H9 (cell line): ENCODE measurements around the gene POLR2L. TPM values are rescaled to one million over a fixed set of nuclear protein-coding genes. Genes with fewer than 3 reads are reported as not detected.

Source experiments
- DNase-seq: peaks from one replicate; pipeline ENCODE4 v3.0.0-alpha.2; 2017
- H2AFZ ChIP-seq: one replicate; pipeline ENCODE4 v1.6.1; 2013; ENCODE audit warnings: mild to moderate bottlenecking, low read length, control low read depth, moderate library complexity
- H2AK5ac ChIP-seq: 2 replicates; pipeline ENCODE4 v1.6.1; 2013; ENCODE audit warnings: low read length, control low read depth, mixed read lengths; ENCODE audit not compliant: insufficient read length
- H2BK120ac ChIP-seq: one replicate; pipeline ENCODE4 v1.6.1; 2013; ENCODE audit warnings: low read depth, mild to moderate bottlenecking, low read length, control low read depth, inconsistent platforms; ENCODE audit not compliant: poor library complexity, severe bottlenecking
- H2BK12ac ChIP-seq: 2 replicates; pipeline ENCODE4 v1.6.1; 2013; ENCODE audit warnings: low read length, control low read depth, mixed read lengths, low read depth; ENCODE audit not compliant: insufficient read length
- H2BK15ac ChIP-seq: 2 replicates; pipeline ENCODE4 v1.6.1; 2013; ENCODE audit warnings: low read depth, low read length, control low read depth
- H2BK20ac ChIP-seq: one replicate; pipeline ENCODE4 v1.6.1; 2013; ENCODE audit warnings: low read depth, mild to moderate bottlenecking, low read length, control low read depth, inconsistent platforms; ENCODE audit not compliant: poor library complexity, severe bottlenecking
- H2BK5ac ChIP-seq: 2 replicates; pipeline ENCODE4 v1.6.1; 2013; ENCODE audit warnings: low read length, control low read depth, mixed read lengths; ENCODE audit not compliant: insufficient read length
- H3K14ac ChIP-seq: 2 replicates; pipeline ENCODE4 v1.6.1; 2013; ENCODE audit warnings: low read length, control low read depth; ENCODE audit not compliant: insufficient read depth
- H3K18ac ChIP-seq: 2 replicates; pipeline ENCODE4 v1.6.1; 2013; ENCODE audit warnings: low read depth, mild to moderate bottlenecking, mixed read lengths, low read length, control low read depth; ENCODE audit not compliant: insufficient read length
- H3K23ac ChIP-seq: 2 replicates; pipeline ENCODE4 v1.6.1; 2013; ENCODE audit warnings: low read length, control low read depth, mixed read lengths, low read depth; ENCODE audit not compliant: insufficient read length
- H3K23me2 ChIP-seq: 2 replicates; pipeline ENCODE4 v1.6.1; 2013; ENCODE audit warnings: low read depth, mild to moderate bottlenecking, mixed read lengths, low read length, control low read depth; ENCODE audit not compliant: insufficient read length, poor library complexity, severe bottlenecking
- H3K27ac ChIP-seq: 2 replicates; pipeline ENCODE4 v1.5.1; 2013; ENCODE audit warnings: low read length, control low read depth, mixed read lengths, low read depth; ENCODE audit not compliant: insufficient read length
- H3K27me3 ChIP-seq: 2 replicates; pipeline ENCODE4 v1.6.1; 2013; ENCODE audit warnings: low read length, control low read depth, inconsistent platforms; ENCODE audit not compliant: insufficient read depth
- H3K4ac ChIP-seq: 2 replicates; pipeline ENCODE4 v1.6.1; 2013; ENCODE audit warnings: low read depth, mild to moderate bottlenecking, control low read depth, inconsistent platforms, low read length, moderate library complexity
- H3K4me1 ChIP-seq: 2 replicates; pipeline ENCODE4 v1.6.1; 2013; ENCODE audit warnings: low read length, control low read depth, inconsistent platforms; ENCODE audit not compliant: insufficient read depth
- H3K4me2 ChIP-seq: 2 replicates; pipeline ENCODE4 v1.6.1; 2013; ENCODE audit warnings: low read length, control low read depth, mixed read lengths; ENCODE audit not compliant: insufficient read length, insufficient read depth
- H3K56ac ChIP-seq: 2 replicates; pipeline ENCODE4 v1.6.1; 2013; ENCODE audit warnings: low read depth, mild to moderate bottlenecking, mixed read lengths, low read length, control low read depth; ENCODE audit not compliant: insufficient read length
- H3K79me1 ChIP-seq: 2 replicates; pipeline ENCODE4 v1.6.1; 2013; ENCODE audit warnings: low read depth, mild to moderate bottlenecking, moderate library complexity, low read length, control low read depth, inconsistent platforms; ENCODE audit not compliant: insufficient read depth, poor library complexity, severe bottlenecking
- H3K79me2 ChIP-seq: 2 replicates; pipeline ENCODE4 v1.6.1; 2013; ENCODE audit warnings: low read length, control low read depth, inconsistent platforms; ENCODE audit not compliant: insufficient read depth
- H3K9ac ChIP-seq: 2 replicates; pipeline ENCODE4 v1.6.1; 2013; ENCODE audit warnings: low read length, control low read depth, mixed read lengths; ENCODE audit not compliant: insufficient read length; ENCODE audit errors: extremely low read depth
- H3K9me3 ChIP-seq: one replicate; pipeline ENCODE4 v1.6.1; 2013; ENCODE audit warnings: low read depth, low read length, inconsistent platforms; ENCODE audit not compliant: control insufficient read depth
- H3T11ph ChIP-seq: one replicate; pipeline ENCODE4 v1.6.1; 2013; ENCODE audit warnings: mild to moderate bottlenecking, low read length, control low read depth, inconsistent platforms
- H4K20me1 ChIP-seq: one replicate; pipeline ENCODE4 v1.6.1; 2013; ENCODE audit not compliant: control insufficient read depth, insufficient read length, insufficient read depth
- H4K5ac ChIP-seq: 2 replicates; pipeline ENCODE4 v1.6.1; 2013; ENCODE audit warnings: low read depth, mild to moderate bottlenecking, mixed read lengths, low read length, control low read depth; ENCODE audit not compliant: insufficient read length
- H4K8ac ChIP-seq: replicated peaks from 2 replicates; pipeline ENCODE4 v1.6.1; 2013; ENCODE audit warnings: low read length, control low read depth, mixed read lengths, low read depth; ENCODE audit not compliant: insufficient read length
- H4K91ac ChIP-seq: 2 replicates; pipeline ENCODE4 v1.6.1; 2013; ENCODE audit warnings: low read depth, mild to moderate bottlenecking, moderate library complexity, mixed read lengths, low read length, control low read depth; ENCODE audit not compliant: insufficient read length
- H3K27ac Mint-ChIP-seq, 3 experiments: 2 replicates in 2 of 3; 3 replicates in 1 of 3; pipeline ENCODE4 v1.8.0; 2020 to 2021; ENCODE audit warnings: mixed read lengths in 3 of 3, mild to moderate bottlenecking in 1 of 3, moderate library complexity in 1 of 3
- H3K27me3 Mint-ChIP-seq: 2 replicates; pipeline ENCODE4 v1.8.0; 2021; ENCODE audit warnings: low read depth, mild to moderate bottlenecking, moderate library complexity, mixed read lengths
- H3K36me3 Mint-ChIP-seq, 3 experiments: 2 replicates in 2 of 3; 3 replicates in 1 of 3; pipeline ENCODE4 v1.8.0; 2020 to 2021; ENCODE audit warnings: low read depth in 3 of 3, mixed read lengths in 3 of 3; ENCODE audit not compliant: insufficient read depth in 1 of 3
- H3K4me1 Mint-ChIP-seq, 2 experiments: 2 replicates each; pipeline ENCODE4 v1.8.0; 2020; ENCODE audit warnings: mixed read lengths in 2 of 2
- H3K4me3 Mint-ChIP-seq, 2 experiments: 2 replicates in 1 of 2; 3 replicates in 1 of 2; pipeline ENCODE4 v1.8.0; 2020 to 2021; ENCODE audit warnings: mild to moderate bottlenecking in 2 of 2, mixed read lengths in 2 of 2, moderate library complexity in 1 of 2
- H3K9me3 Mint-ChIP-seq, 2 experiments: 2 replicates in 1 of 2; 3 replicates in 1 of 2; pipeline ENCODE4 v1.8.0; 2020; ENCODE audit warnings: mild to moderate bottlenecking in 2 of 2, mixed read lengths in 2 of 2, moderate library complexity in 1 of 2
- WGBS: extraction: QIAGEN DNeasy Blood & Tissue Kit; methylation state at CpG from one replicate; pipeline ENCODE4 v1.1.7; 2013; ENCODE audit warnings: missing lambda C conversion rate, low lambda C conversion rate, mixed read lengths; ENCODE audit not compliant: insufficient read length; ENCODE audit errors: extremely low coverage; 5-methylcytosine and 5-hydroxymethylcytosine counted together
- total RNA-seq: library from RNA; stranded (reverse); gene quantifications from 2 replicates; pipeline ENCODE4 v1.2.1, GENCODE V29; 2021
- TF ChIP-seq, protein P1 (sequence below): fragments of 200-600 bp; sonication (generic); conservative IDR thresholded peaks from 3 replicates; pipeline ENCODE4 v1.8.0; 2021; ENCODE audit warnings: antibody characterized with exemption, mild to moderate bottlenecking

Gene POLR2L
- total RNA-seq, 1 experiment from 2014 or later: 135 TPM

DNA sequence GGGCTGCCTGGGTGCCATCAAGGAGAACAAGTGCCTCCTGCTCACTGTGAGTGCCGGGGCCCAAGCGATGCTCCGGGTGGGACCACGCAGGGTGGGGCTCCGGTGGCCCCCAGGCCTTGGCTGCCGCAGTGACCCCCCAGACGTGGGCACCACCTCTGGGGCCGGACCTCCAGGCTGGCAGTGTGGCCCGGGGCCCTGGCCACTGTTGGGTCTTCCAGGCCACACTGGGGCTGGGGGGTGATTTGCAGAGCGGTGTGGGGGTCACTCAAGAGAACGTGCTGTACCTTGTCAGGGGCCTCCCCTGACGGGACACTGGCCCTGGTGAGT lies 20.3 kb upstream of the POLR2L start:
- peaks cover 18% of the 10 kb centered on the region for H3K27me3 Mint-ChIP-seq
- no peaks in the 10 kb centered on the region for H3K23me2 ChIP-seq
- H4K8ac ChIP-seq: no peak overlapping the region
- TF ChIP-seq, protein P1, sequence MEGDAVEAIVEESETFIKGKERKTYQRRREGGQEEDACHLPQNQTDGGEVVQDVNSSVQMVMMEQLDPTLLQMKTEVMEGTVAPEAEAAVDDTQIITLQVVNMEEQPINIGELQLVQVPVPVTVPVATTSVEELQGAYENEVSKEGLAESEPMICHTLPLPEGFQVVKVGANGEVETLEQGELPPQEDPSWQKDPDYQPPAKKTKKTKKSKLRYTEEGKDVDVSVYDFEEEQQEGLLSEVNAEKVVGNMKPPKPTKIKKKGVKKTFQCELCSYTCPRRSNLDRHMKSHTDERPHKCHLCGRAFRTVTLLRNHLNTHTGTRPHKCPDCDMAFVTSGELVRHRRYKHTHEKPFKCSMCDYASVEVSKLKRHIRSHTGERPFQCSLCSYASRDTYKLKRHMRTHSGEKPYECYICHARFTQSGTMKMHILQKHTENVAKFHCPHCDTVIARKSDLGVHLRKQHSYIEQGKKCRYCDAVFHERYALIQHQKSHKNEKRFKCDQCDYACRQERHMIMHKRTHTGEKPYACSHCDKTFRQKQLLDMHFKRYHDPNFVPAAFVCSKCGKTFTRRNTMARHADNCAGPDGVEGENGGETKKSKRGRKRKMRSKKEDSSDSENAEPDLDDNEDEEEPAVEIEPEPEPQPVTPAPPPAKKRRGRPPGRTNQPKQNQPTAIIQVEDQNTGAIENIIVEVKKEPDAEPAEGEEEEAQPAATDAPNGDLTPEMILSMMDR: no peak
- H2BK20ac ChIP-seq: no peak overlapping the region
- H3K4me2 ChIP-seq: no peak overlapping the region
- H2BK120ac ChIP-seq: no peak overlapping the region
- no peaks in the 10 kb centered on the region for H3K79me1 ChIP-seq
- H3K9me3 ChIP-seq: no peaks in the 10 kb centered on the region
- H3T11ph ChIP-seq: no peak overlapping the region
- no peak overlapping the region for H2BK5ac ChIP-seq
- H2AK5ac ChIP-seq: no peak overlapping the region
- no peak overlapping the region for H3K56ac ChIP-seq
- H3K36me3 Mint-ChIP-seq: peaks cover 1 to 17% (median 5%) of the 10 kb centered on the region in 3 experiments; a peak in 4 of 7 replicates
- H4K20me1 ChIP-seq: no peaks in the 10 kb centered on the region
- H3K9ac ChIP-seq: no peak overlapping the region
- H4K91ac ChIP-seq: no peak overlapping the region
- H2BK15ac ChIP-seq: no peak overlapping the region
- no peaks in the 10 kb centered on the region; the same call in 1 of the 2 replicates for H3K4me1 ChIP-seq
- no peak overlapping the region for H3K27ac ChIP-seq
- no peak overlapping the region for H3K18ac ChIP-seq
- DNase-seq: no peak
- 0 out of 7 replicates have a peak overlapping the region, but pooled peaks of 1 of the 3 experiments have one; percentile 51 for H3K27ac Mint-ChIP-seq
- peak overlapping the region in 1 of 2 experiments; percentile 64; a peak in 3 of 5 replicates for H3K4me3 Mint-ChIP-seq
- H2AFZ ChIP-seq: no peak overlapping the region
- H3K14ac ChIP-seq: no peak overlapping the region
- WGBS: no CpG with 5 or more reads among the region's 12 CpGs
- no peak overlapping the region for H3K4ac ChIP-seq
- peaks cover 18 to 55% of the 10 kb centered on the region in 2 experiments for H3K4me1 Mint-ChIP-seq
- H2BK12ac ChIP-seq: no peak overlapping the region
- no peaks in the 10 kb centered on the region for H3K9me3 Mint-ChIP-seq
- no peaks in the 10 kb centered on the region for H3K27me3 ChIP-seq
- no peak overlapping the region for H4K5ac ChIP-seq
- H3K79me2 ChIP-seq: no peaks in the 10 kb centered on the region
- H3K23ac ChIP-seq: no peak overlapping the region
